H54 (cell line): Measurements from ENCODE around the gene SEMA3C.

Source experiments
- DNase-seq: peaks from one replicate; pipeline ENCODE4 v3.0.0; 2011; ENCODE audit warnings: low spot score, mixed read lengths; ENCODE audit not compliant: insufficient read length
- FAIRE-seq: peaks from 3 replicates; lab custom pipeline; 2011; peaks lifted over from hg19 to GRCh38; lab: Jason Lieb, UNC
- POLR2A ChIP-seq: IDR thresholded peaks from 2 replicates; pipeline ENCODE4 v1.6.1; 2011; ENCODE audit warnings: low read depth, mild to moderate bottlenecking, low read length

The SEMA3C gene

DNA sequence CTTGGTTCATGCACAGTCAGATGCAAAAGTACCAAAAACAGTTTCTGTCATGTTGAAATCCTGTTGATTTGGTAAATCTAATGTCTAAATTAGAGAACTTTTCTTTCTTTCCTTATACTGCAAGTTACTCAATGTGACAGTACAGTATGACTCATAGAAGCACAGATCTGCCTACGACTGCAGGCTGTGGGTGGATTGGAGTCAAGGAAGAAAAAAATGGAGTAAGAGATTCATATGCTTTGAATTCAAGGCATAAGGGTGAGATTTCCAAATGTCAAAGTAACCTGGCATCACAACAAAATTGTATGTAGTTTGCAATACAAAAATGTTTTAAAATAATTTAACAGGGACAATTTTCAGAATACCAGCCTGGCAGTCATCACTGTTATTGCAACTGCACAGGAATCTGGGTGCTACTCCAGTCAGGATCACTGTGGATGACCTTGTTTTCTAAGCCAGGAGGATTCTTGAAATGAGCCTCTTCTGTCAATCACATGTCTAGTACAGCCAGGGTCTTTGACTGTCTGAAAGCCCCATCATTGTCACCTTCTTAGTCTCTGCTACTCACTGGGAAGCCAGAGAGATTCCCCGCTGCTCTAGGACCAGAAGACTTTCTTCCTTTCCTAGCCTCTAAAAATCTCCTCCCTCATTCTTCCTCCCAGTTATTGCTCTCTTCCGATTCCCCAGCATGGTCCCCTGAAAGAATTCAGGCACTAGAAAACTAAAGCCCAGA lies 196.8 kb downstream of the SEMA3C start:
- no peak for TF ChIP-seq POLR2A
- peak; percentile 96 for FAIRE-seq
- DNase-seq, result no peak

DNA sequence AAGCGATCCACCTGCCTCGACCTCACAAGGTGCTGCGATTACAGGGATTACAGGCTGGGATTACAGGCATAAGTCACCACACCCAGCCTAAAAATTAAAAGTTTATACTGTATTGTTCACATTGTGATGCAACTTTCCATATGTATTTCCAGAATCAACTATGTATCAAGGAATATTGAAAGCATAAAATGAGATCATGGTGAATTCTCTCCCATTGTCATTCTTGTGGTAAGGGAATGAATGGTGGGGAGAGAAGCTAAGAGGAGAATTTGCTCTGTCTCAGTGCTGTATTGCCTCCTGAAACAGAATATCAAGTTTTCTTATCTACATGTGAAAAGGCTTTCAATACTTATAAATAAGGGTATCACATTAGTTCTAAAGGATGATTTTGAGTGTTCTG lies 198.7 kb downstream of the SEMA3C start:
- DNase-seq (no peak), FAIRE-seq (no peak)
- TF ChIP-seq POLR2A, result no peak

GRCh38 chr7:80719261-80719660 lies 199.6 kb downstream of the SEMA3C start:
- FAIRE-seq (peak; percentile 80), DNase-seq (no peak)
- TF ChIP-seq POLR2A, result no peak

DNA sequence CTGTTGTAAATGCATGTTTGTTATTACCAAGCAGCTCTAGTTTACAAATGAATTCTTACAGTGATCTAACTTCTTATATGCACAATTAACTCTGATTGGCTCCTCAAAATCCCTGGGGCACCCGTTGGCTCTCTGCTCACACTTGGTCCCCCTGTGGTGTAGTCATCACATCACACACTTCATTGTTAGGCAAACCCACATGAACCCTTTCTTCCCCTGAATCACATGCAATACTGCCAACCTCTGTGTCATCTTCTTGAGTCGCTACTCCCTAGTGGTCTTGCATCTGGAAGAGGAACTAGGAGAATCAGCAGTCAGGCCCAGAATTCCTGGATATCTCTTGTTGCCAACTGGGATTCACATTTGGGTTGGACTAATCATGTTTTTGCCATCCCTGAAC lies 207.3 kb downstream of the SEMA3C start:
- no peak for TF ChIP-seq POLR2A
- DNase-seq, result peak; percentile 13
- FAIRE-seq, result peak; percentile 91

GRCh38 chr7:80708123-80708522 lies 210.7 kb downstream of the SEMA3C start:
- DNase-seq, result no peak
- no peak for TF ChIP-seq POLR2A
- no peak for FAIRE-seq

GRCh38 chr7:80707318-80707717 lies 211.5 kb downstream of the SEMA3C start:
- TF ChIP-seq POLR2A, result no peak
- no peak for DNase-seq
- FAIRE-seq, result no peak

DNA sequence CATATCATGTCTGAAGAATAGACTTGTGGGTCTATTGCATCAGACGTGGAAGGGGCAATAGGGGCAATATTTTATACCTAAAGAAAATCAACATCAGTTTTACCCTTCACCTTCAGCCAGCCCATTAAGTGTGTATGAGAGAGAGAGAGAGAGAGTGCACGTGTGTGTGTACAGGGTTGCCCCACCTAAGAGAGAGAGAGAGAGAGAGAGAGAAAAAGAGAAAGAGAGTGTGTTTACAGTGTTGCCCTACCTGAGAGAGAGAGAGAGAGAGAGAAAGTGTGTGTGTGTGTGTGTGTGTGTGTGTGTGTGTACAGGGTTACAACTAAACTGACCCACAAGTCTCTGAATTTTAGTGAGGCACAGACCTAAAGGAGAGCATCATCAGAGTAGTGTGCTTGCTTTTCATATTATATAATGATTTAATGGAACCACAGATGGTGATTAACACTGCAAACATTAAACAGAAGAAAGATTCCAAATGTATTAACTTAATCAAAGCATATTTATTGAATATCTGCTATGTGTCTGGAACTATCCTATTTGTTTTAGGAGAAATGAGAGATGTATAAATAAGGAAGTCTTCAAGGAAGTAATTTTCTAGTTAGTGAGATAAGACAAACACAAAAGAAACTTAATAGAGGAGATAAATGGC lies 213.6 kb downstream of the SEMA3C start:
- DNase-seq (no peak), FAIRE-seq (no peak)
- no peak for TF ChIP-seq POLR2A

GRCh38 chr7:80703272-80703671 lies 215.6 kb downstream of the SEMA3C start:
- no peak for TF ChIP-seq POLR2A
- FAIRE-seq, result no peak
- DNase-seq, result no peak

DNA sequence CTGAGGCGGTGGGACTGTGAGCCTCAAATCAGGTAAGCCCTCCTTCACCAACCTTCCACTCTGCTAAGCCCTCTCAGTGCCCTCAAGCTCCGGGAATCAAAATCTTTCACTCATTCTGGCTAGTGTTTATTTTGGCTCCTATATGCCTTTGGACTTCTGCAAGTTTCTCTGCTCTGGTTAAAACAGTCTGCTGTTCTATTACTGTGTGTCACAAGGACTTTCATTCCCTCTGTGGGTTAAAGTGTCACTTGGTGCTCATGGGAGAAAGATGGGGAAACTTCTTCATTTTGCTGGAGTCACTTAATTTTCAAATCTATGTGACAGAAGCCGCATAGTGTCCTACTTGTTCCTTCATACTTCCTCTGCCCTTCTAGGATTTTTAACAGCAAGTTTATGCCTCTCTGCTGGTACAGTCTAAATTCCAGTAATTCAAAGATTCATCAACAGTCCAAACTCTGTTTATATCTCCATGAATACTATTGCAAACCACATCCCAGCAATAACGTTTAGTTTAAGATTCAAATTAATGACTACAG lies 219.1 kb downstream of the SEMA3C start:
- FAIRE-seq, result peak; percentile 65
- no peak for DNase-seq
- TF ChIP-seq POLR2A, result no peak

DNA sequence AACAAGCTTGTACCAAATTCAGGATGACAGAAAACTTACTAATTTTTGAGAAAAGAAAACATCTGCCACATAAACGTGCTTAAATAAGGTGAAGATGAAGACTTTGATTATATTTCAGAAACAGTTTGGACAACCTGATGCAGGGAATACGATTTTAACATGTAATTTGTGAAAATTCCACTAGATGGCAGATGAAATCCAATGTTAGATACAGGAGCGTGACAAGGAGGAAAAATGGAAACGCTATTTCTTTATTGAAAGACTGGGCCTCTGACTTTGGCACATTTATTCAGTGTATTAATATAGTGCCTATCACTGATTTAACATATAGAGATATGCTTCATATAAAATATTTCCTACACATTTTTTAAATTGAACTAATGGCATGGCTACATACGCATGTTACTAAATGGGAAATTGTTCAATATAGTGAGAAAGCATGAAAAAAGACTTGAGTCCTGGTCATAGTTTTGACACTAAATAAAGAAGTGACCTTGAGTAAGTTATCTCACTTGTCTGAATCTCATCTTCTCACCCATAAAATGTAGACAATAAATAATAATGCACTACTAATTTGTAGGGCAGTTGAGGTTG lies 219.7 kb downstream of the SEMA3C start:
- no peak for TF ChIP-seq POLR2A
- no peak for DNase-seq
- peak; percentile 85 for FAIRE-seq
